A375 (cell line): Measurements from ENCODE around the gene MTFR2. TPM values are rescaled to one million over a fixed set of nuclear protein-coding genes. Genes with fewer than 3 reads are reported as not detected.

Experiments used
- total RNA-seq: library from RNA; depleted of rRNA; stranded (reverse); fragments of >200 nt; shearing (Covaris generic); gene quantifications from 2 replicates; pipeline ENCODE4 v1.2.3, GENCODE V29; 2014; rRNA removed

Gene MTFR2
- total RNA-seq = 2.5 and 5.1 TPM in 2 replicates

DNA sequence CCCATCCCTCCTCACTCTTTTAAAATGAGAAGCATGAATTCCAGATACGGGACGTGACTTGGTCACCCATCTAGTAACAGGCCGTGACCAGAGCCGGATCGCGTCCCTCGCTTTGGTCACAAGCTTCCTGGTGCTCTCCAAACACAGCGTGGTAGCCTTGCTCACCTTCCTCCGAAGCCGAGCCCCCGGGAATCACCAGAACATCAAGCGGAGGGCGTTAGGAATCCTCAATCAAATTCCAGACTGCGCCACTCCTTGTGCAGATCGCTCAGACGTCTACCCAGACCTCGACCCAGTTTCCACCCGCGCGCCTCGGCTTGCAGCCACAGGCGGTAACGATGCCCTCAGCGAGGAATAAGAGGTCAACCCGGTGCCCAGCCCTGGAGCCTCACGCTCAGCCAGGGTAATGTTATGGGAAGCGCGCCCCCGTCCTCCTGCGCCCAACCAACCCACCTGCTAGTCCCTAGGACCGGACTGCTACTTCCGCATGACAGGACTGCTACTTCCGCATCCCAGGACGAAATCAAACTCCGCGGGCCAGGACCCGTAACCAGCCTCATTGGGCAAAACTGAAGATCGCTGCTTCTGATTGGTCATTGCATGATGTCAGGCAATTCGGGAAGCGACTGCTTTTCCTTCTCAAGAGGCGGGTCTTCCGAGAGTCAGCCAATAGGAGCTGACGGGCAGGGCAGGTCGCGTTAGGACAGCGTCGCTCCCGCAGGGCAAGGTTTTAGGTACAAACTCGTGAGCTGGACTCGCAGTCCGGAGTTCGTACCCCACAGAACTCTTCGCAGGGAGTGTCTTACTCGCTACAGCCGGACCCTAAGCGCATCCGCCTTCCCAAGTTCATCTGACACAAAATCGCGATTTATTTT, at the start of gene MTFR2:
Gene MTFR2 (minus strand): TSS at position 501 of the 875 bp plus-strand sequence. CDS start 1,212 bp downstream, outside the sequence.

DNA sequence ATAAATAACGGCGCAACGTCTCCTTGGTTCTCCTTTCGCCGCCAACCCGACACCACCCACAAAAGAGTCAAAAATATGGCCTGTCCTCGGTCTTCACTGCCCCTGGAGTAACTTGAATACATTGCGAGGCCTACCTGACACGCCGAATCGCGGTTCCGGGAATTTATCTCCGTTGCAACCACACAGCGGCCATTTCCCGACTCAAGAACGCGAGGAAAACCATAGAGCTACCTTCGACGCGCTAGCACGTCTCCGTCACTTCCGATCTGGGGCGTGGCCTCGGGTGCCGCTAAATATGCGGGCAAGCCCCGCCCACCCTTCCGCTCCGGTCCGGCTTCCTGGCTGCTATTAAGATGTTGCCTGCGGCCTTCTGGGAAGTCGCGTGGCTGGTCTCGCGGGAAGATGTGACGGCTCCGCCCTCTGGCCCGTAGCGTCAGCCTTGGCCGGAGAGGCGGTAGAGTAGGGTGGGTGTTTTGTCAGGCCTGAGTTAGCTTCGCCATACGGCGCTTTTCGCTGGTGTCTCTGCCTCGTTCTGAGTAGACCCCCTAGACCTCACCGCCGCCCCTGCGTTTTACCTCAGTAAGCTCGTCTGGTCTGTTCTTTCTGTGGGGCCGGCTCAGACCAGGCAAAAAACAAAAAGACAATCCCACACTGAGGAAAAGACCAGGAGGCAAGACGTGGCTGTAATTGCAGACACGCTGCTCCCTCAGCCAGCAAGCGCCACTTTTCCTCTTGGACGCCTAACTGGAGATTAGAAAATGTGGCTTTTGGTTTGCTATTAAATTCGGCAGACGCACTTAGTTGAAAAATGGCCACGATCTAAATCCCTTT, 39.7 kb upstream of the MTFR2 start, which contains the start of gene BCLAF1:
Gene BCLAF1 (minus strand): TSS at position 268 of the 831 bp plus-strand sequence. CDS start 9,980 bp downstream, outside the sequence.

Other genes starting within 250 kb of the MTFR2 start
- gene BCLAF1, start 39.5 kb upstream of the MTFR2 start, total RNA-seq = 181 and 257 TPM in 2 replicates